ENCODE results near the gene PTPMT1. TPM values are rescaled to one million over a fixed set of nuclear protein-coding genes. Genes with fewer than 3 reads are reported as not detected.
A peak's percentile ranks its signal among the peaks of the same experiment; 100 is the strongest.
"Not testable (repeated sequence)": the region's sequence is repeated elsewhere in the genome, so short reads cannot be mapped to it uniquely, and the experiment has no call there.

Gene PTPMT1
- total and polyA plus RNA-seq, 4 experiments from 2014 or later: 21.5 to 109 (median 45.1) TPM

DNA sequence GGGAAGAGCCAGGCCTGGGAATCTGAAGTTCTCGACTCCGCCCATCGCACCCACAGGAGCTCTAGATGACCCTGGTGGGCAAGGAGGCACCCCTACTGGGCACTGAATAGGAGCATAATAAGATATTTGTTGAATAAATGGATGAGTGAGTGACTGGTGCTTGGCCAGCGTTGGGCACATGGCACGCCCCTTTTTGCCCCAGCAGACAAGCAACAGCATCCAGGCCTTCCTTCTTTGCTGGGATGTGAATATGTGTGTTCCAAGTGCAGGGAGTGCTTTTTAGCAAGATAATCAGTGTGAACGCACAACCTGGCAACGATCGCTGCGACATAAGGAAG lies 12.0 kb upstream of the PTPMT1 start:
- Mint-ChIP-seq H3K27me3 (no peaks in the 10 kb centered on the region), H3K4me1 (peaks cover 26 to 45% (median 35%) of the 10 kb centered on the region in 4 donors), H3K27ac (peak overlapping the region; percentile 68 to 97 (median 89)), H3K4me3 (peak overlapping the region; percentile 77 to 94 (median 80)), H3K36me3 (peaks cover 3 to 19% of the 10 kb centered on the region in 2 donors), H3K9me3 (peaks cover 0 to 2% (median 0%) of the 10 kb centered on the region in 8 donors)
- Histone ChIP-seq H3K4me1 (ENCODE audit: insufficient read depth, low read length) (peaks cover 44% of the 10 kb centered on the region), H3K27ac (ENCODE audit: low read depth, low read length) (peak overlapping the region; percentile 88), H3K27me3 (ENCODE audit: insufficient read depth, low read length) (no peaks in the 10 kb centered on the region), H3K4me3 (ENCODE audit: low read length in 2 of 2) (peak overlapping the region in 1 of 2 donors; percentile 85), H3K36me3 (ENCODE audit: insufficient read depth, low read length) (no peaks in the 10 kb centered on the region), H3K9me3 (ENCODE audit: control insufficient read depth in 1 of 2, low read length in 2 of 2) (no peaks in the 10 kb centered on the region)
- ChIA-PET POLR2A (ENCODE audit: partially characterized antibody) (interaction anchor here (0.6 to 4.7 kb wide), 7 partner anchors 11 to 128 kb away, joined by 3 to 44 read pairs (median 4); partner anchors contain the start of genes KBTBD4, NDUFS3 and PTPMT1), CTCF (ENCODE audit: partially characterized antibody) (interaction anchor here (0.7 to 2.9 kb wide), 17 partner anchors 9 to 271 kb away, joined by 3 to 14 read pairs (median 3); partner anchors contain the start of genes KBTBD4, NDUFS3 and PSMC3)
- no peak for DNase-seq
- intact Hi-C loops (cut with micrococcal nuclease): loop anchor here (1.0 to 10.0 kb wide), 7 partner anchors 12 to 291 kb away; partner anchors contain the start of genes FNBP4, MTCH2, NDUFS3 and NUP160

DNA sequence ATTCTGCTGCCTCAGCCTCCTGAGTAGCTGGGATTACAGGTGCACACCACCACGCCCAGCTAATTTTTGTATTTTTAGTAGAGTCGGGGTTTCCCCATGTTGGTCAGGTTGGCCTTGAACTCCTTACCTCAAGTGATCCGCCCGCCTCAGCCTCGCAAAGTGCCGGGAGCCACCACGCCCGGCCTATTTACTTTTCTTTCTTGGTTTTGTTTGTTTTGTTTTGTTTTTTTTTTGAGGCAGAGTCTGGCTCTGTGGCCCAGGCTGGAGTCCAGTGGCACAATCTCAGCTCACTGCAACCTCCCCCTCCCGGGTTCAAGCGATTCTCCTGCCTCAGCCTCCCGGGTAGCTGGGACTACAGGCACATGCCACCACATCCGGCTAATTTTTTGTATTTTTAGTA lies 8.4 kb upstream of the PTPMT1 start:
- H3K9me3 Mint-ChIP-seq; H3K27me3 ChIP-seq (ENCODE audit: insufficient read depth, low read length); H3K9me3 ChIP-seq (ENCODE audit: control insufficient read depth in 1 of 2, low read length in 2 of 2); H3K4me3 Mint-ChIP-seq; H3K27ac ChIP-seq (ENCODE audit: low read depth, low read length); H3K36me3 ChIP-seq (ENCODE audit: insufficient read depth, low read length); H3K27ac Mint-ChIP-seq; H3K36me3 Mint-ChIP-seq; H3K27me3 Mint-ChIP-seq; DNase-seq; H3K4me3 ChIP-seq (ENCODE audit: low read length in 2 of 2); H3K4me1 ChIP-seq (ENCODE audit: insufficient read depth, low read length): not testable (repeated sequence)
- ChIA-PET CTCF (ENCODE audit: partially characterized antibody) (interaction anchor here (1.4 kb wide), 1 partner anchor 145 kb away, joined by 4 read pairs; no protein-coding TSS in a partner anchor), POLR2A (ENCODE audit: partially characterized antibody) (interaction anchor here (1.5 kb wide), 1 partner anchor 8 kb away, joined by 3 read pairs; the partner anchor contains the start of gene PTPMT1)
- intact Hi-C loops (cut with micrococcal nuclease): loop anchor here (10.0 kb wide), 1 partner anchor 288 kb away; the partner anchor contains the start of gene NUP160
- H3K4me1 Mint-ChIP-seq: peaks cover 6 to 14% (median 10%) of the 10 kb centered on the region in 4 donors

DNA sequence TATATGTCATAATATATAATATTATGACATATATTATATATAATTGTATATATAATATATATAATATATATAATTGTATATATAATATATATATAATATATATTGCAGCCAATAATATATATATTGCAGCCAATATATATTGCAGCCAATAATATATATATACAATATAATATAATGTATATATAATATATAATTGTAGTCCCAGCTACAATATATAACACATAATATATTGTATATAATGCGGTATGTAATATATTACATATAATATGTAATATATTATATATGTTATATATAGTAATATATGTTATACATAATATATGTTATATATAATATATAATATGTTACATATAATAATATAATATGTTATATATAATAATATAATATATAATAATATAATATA lies 6.7 kb upstream of the PTPMT1 start:
- no peak overlapping the region for H3K27ac Mint-ChIP-seq
- no peak overlapping the region for H3K4me3 Mint-ChIP-seq
- ChIA-PET POLR2A (ENCODE audit: partially characterized antibody) (no interaction called here), CTCF (ENCODE audit: partially characterized antibody) (no interaction called here)
- H3K27me3 Mint-ChIP-seq: no peaks in the 10 kb centered on the region
- Histone ChIP-seq H3K4me1 (ENCODE audit: insufficient read depth, low read length) (no peaks in the 10 kb centered on the region), H3K36me3 (ENCODE audit: insufficient read depth, low read length) (no peaks in the 10 kb centered on the region), H3K4me3 (ENCODE audit: low read length in 2 of 2) (no peak overlapping the region), H3K27ac (ENCODE audit: low read depth, low read length) (no peak overlapping the region), H3K27me3 (ENCODE audit: insufficient read depth, low read length) (no peaks in the 10 kb centered on the region), H3K9me3 (ENCODE audit: control insufficient read depth in 1 of 2, low read length in 2 of 2) (no peaks in the 10 kb centered on the region)
- peaks cover under 1 to 6% (median 4%) of the 10 kb centered on the region in 4 donors for H3K4me1 Mint-ChIP-seq
- DNase-seq: no peak
- intact Hi-C loops (cut with micrococcal nuclease): loop anchor here (10.0 kb wide), 1 partner anchor 286 kb away; the partner anchor contains the start of gene NUP160
- H3K9me3 Mint-ChIP-seq: no peaks in the 10 kb centered on the region
- no peaks in the 10 kb centered on the region for H3K36me3 Mint-ChIP-seq

DNA sequence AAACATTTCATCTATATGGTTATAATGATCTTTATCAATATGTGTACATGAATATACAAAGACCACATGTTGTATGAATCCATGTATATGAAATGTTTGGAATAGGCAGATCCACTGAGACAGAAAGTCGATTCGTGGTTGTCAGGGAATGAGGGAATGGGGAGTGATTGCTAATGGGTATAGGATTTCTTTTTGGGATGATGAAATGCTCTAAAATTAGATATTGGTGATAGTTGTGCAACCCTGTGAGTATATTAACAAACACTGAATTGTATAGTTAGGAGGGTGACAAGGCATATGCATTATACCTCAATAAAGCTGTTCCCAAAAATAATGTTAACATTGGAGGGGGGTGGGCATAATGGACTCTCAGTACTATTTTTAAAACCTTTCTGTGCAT lies 5.0 kb upstream of the PTPMT1 start:
- no peaks in the 10 kb centered on the region for H3K4me1 ChIP-seq (ENCODE audit: insufficient read depth, low read length)
- H3K9me3 ChIP-seq (ENCODE audit: control insufficient read depth in 1 of 2, low read length in 2 of 2): no peaks in the 10 kb centered on the region
- no peaks in the 10 kb centered on the region for H3K27me3 ChIP-seq (ENCODE audit: insufficient read depth, low read length)
- POLR2A ChIA-PET (ENCODE audit: partially characterized antibody): no interaction called here
- Mint-ChIP-seq H3K27me3 (no peaks in the 10 kb centered on the region), H3K4me3 (no peak overlapping the region), H3K36me3 (no peaks in the 10 kb centered on the region), H3K9me3 (no peaks in the 10 kb centered on the region), H3K4me1 (peaks cover 3 to 11% (median 7%) of the 10 kb centered on the region in 4 donors), H3K27ac (no peak overlapping the region)
- H3K36me3 ChIP-seq (ENCODE audit: insufficient read depth, low read length): no peaks in the 10 kb centered on the region
- no peak overlapping the region for H3K4me3 ChIP-seq (ENCODE audit: low read length in 2 of 2)
- intact Hi-C loops (cut with micrococcal nuclease): no loop called here
- no peak for DNase-seq
- CTCF ChIA-PET (ENCODE audit: partially characterized antibody): interaction anchor here (0.8 to 1.2 kb wide), 2 partner anchors 8 to 9 kb away, joined by 3 read pairs; no protein-coding TSS in a partner anchor
- no peak overlapping the region for H3K27ac ChIP-seq (ENCODE audit: low read depth, low read length)

DNA sequence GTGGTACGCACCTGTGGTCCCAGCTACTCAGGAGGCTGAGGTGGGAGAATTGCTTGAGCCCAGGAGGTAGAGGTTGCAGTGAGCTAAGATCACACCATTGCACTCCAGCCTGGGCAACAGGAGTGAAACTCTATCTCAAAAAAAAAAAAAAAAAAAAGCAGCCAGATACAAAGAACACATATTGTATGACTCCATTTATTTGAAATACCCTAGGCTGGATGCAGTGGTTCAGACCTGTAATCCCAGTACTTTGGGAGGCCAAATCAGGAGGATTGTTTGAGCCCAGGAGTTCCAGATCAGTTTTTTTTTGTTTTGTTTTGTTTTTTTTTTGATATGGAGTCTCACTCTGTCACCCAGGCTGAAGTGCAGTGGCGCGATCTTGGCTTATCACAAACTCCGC lies 3.0 kb upstream of the PTPMT1 start:
- POLR2A ChIA-PET (ENCODE audit: partially characterized antibody); H3K27ac Mint-ChIP-seq; H3K36me3 ChIP-seq (ENCODE audit: insufficient read depth, low read length); H3K36me3 Mint-ChIP-seq; H3K9me3 Mint-ChIP-seq; H3K9me3 ChIP-seq (ENCODE audit: control insufficient read depth in 1 of 2, low read length in 2 of 2); H3K4me3 ChIP-seq (ENCODE audit: low read length in 2 of 2); H3K27ac ChIP-seq (ENCODE audit: low read depth, low read length); intact Hi-C loops (cut with micrococcal nuclease); DNase-seq; H3K27me3 Mint-ChIP-seq; H3K27me3 ChIP-seq (ENCODE audit: insufficient read depth, low read length): not testable (repeated sequence)
- peaks cover 13% of the 10 kb centered on the region for H3K4me1 ChIP-seq (ENCODE audit: insufficient read depth, low read length)
- CTCF ChIA-PET (ENCODE audit: partially characterized antibody): interaction anchor here (0.5 to 0.8 kb wide), 2 partner anchors 9 to 69 kb away, joined by 3 to 4 read pairs; no protein-coding TSS in a partner anchor
- Mint-ChIP-seq H3K4me3 (peak overlapping the region in 1 of 8 donors; percentile 4), H3K4me1 (peaks cover 9 to 25% (median 19%) of the 10 kb centered on the region in 4 donors)

DNA sequence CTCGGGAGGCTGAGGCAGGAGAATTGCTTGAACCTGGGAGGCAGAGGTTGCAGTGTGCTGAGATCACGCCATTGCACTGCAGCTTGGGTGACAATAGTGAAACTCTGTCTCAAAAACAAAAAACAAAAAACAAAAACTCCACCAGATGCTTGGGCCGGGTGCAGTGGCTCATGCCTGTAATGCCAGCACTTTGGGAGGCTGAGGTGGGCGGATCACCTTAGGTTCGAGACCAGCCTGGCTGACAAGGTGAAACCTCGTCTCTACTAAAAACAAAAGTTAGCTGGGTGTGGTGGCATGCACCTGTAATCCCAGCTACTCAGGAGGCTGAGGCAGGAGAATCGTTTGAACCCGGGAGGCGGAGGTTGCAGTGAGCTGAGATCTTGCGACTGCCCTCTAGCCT lies 1.0 kb upstream of the PTPMT1 start:
- not testable (repeated sequence) for DNase-seq; H3K27me3 ChIP-seq (ENCODE audit: insufficient read depth, low read length); H3K9me3 Mint-ChIP-seq; H3K9me3 ChIP-seq (ENCODE audit: control insufficient read depth in 1 of 2, low read length in 2 of 2); H3K27ac ChIP-seq (ENCODE audit: low read depth, low read length); H3K36me3 Mint-ChIP-seq; H3K4me3 ChIP-seq (ENCODE audit: low read length in 2 of 2); H3K36me3 ChIP-seq (ENCODE audit: insufficient read depth, low read length); H3K27me3 Mint-ChIP-seq
- CTCF ChIA-PET (ENCODE audit: partially characterized antibody): interaction anchor here (1.1 to 2.3 kb wide), 7 partner anchors 9 to 190 kb away, joined by 3 to 14 read pairs (median 7); partner anchors contain the start of genes CELF1, KBTBD4 and NDUFS3
- POLR2A ChIA-PET (ENCODE audit: partially characterized antibody): interaction anchor here (0.5 to 7.6 kb wide), 6 partner anchors 9 to 350 kb away, joined by 3 to 52 read pairs (median 6); partner anchors contain the start of genes CELF1, KBTBD4 and NDUFS3
- intact Hi-C loops (cut with micrococcal nuclease): loop anchor here (2.0 kb wide), 1 partner anchor 14 kb away; the partner anchor contains the start of genes KBTBD4 and NDUFS3
- Mint-ChIP-seq H3K27ac (peak overlapping the region in 5 of 7 donors; percentile 32 to 86 (median 48)), H3K4me1 (peaks cover 9 to 25% (median 19%) of the 10 kb centered on the region in 4 donors), H3K4me3 (peak overlapping the region; percentile 49 to 85 (median 60))
- H3K4me1 ChIP-seq (ENCODE audit: insufficient read depth, low read length): peaks cover 13% of the 10 kb centered on the region

DNA sequence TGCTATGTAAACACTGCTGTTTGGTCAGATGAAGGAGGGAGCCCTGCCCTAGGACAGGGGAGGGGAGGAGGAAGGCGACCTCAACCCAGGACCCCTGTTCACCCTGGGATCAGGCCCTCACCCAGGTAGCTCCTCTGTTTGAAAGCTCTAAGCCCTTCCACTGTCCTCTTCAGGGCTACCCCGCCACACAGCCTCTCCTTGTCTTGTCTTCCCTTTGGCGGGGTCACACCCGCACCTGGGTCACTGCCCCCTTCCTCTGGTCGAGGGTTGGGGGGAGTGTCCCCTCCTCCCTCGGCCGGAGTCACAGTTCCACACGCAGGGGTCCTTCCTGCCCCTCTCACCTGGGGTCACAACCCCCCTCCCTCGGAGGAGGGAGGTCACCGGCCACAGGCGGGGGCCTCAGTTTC lies 463 bp upstream of the PTPMT1 start:
- DNase-seq: no peak
- intact Hi-C loops (cut with micrococcal nuclease): loop anchor here (1.0 to 5.0 kb wide), 4 partner anchors 12 to 152 kb away; partner anchors contain the start of genes AGBL2, CELF1, KBTBD4 and MTCH2
- H3K9me3 Mint-ChIP-seq: no peaks in the 10 kb centered on the region

More for the DNA sequence above, 463 bp upstream of the PTPMT1 start:
- peak overlapping the region in 6 of 7 donors; percentile 50 to 92 (median 84) for H3K27ac Mint-ChIP-seq
- peaks cover 13% of the 10 kb centered on the region for H3K4me1 ChIP-seq (ENCODE audit: insufficient read depth, low read length)
- no peaks in the 10 kb centered on the region for H3K36me3 ChIP-seq (ENCODE audit: insufficient read depth, low read length)
- H3K4me3 Mint-ChIP-seq: peak overlapping the region; percentile 76 to 88 (median 82)
- H3K27me3 Mint-ChIP-seq: no peaks in the 10 kb centered on the region
- H3K27me3 ChIP-seq (ENCODE audit: insufficient read depth, low read length): no peaks in the 10 kb centered on the region
- peak overlapping the region; percentile 73 for H3K27ac ChIP-seq (ENCODE audit: low read depth, low read length)
- H3K9me3 ChIP-seq (ENCODE audit: control insufficient read depth in 1 of 2, low read length in 2 of 2): no peaks in the 10 kb centered on the region
- H3K4me1 Mint-ChIP-seq: peaks cover 9 to 25% (median 19%) of the 10 kb centered on the region in 4 donors
- peaks cover 0 to 4% of the 10 kb centered on the region in 2 donors for H3K36me3 Mint-ChIP-seq
- peak overlapping the region; percentile 61 to 87 for H3K4me3 ChIP-seq (ENCODE audit: low read length in 2 of 2)
- ChIA-PET CTCF (ENCODE audit: partially characterized antibody) (interaction anchor here (1.1 to 2.3 kb wide), 7 partner anchors 9 to 191 kb away, joined by 3 to 14 read pairs (median 7); partner anchors contain the start of genes CELF1, KBTBD4 and NDUFS3), POLR2A (ENCODE audit: partially characterized antibody) (interaction anchor here (0.5 to 7.6 kb wide), 9 partner anchors 8 to 351 kb away, joined by 3 to 52 read pairs (median 4); partner anchors contain the start of genes CELF1, KBTBD4 and NDUFS3)
